Subcutaneous adipose tissue (tissue), 4 donors: ENCODE data around the gene C14orf93. TPM values are rescaled to one million over a fixed set of nuclear protein-coding genes. Genes with fewer than 3 reads are reported as not detected.

Experiments used
- CTCF ChIP-seq: fragments of 450-650 bp; IDR thresholded peaks from one replicate; pipeline ENCODE4 v1.5.1; 2016; ENCODE audit warnings: low read depth, mild to moderate bottlenecking, control low read depth, antibody characterized with exemption, moderate library complexity
- total RNA-seq, 4 donors: library from RNA; depleted of rRNA; stranded (reverse); fragments of >200 nt; gene quantifications; one replicate each; pipeline ENCODE4 v1.1.0, GENCODE V29; 2016

The C14orf93 gene
- total RNA-seq, 4 donors from 2014 or later = 6.8 to 13.9 (median 12.3) TPM

- TF ChIP-seq CTCF = no peak
Observed at GRCh38 chr14:23042162-23042965, 32.4 kb upstream of the C14orf93 start, which contains the start of gene PSMB11. TSS of gene PSMB11 (plus strand) at chr14:23042212. CDS start at chr14:23042226, 14 bp downstream.

- no peak for TF ChIP-seq CTCF
Observed at GRCh38 chr14:23041729-23042128, 31.8 kb upstream of the C14orf93 start.

- TF ChIP-seq CTCF = no peak
Observed at GRCh38 chr14:23040100-23040499, 30.2 kb upstream of the C14orf93 start.

GRCh38 chr14:23035303-23036144 is 25.6 kb upstream of the C14orf93 start:
- TF ChIP-seq CTCF = no peak

- no peak for TF ChIP-seq CTCF
Observed at GRCh38 chr14:23034498-23035302, 24.8 kb upstream of the C14orf93 start, which contains the start of gene PSMB5. TSS of gene PSMB5 (minus strand) at chr14:23034900. CDS start at chr14:23034881, 19 bp downstream.

GRCh38 chr14:23033801-23034497 is 24.0 kb upstream of the C14orf93 start:
- TF ChIP-seq CTCF = no peak
